GM12878 (cell line): ENCODE results near the gene RARG. TPM values are rescaled to one million over a fixed set of nuclear protein-coding genes. Genes with fewer than 3 reads are reported as not detected.
A peak's percentile ranks its signal among the peaks of the same experiment; 100 is the strongest.

Source experiments
- ATF7 ChIP-seq: fragments of 450-650 bp; IDR thresholded peaks from 2 replicates; pipeline ENCODE4 v1.6.1; 2016; ENCODE audit warnings: low read depth, mild to moderate bottlenecking
- CTCF ChIP-seq, 3 experiments: IDR thresholded peaks in 2 of 3; conservative IDR thresholded peaks in 1 of 3; 2 replicates each; pipeline ENCODE4 v1.5.1; 2011; ENCODE audit warnings: low read depth in 3 of 3, low read length in 3 of 3, mild to moderate bottlenecking in 3 of 3, control low read depth in 2 of 3, moderate library complexity in 2 of 3, inconsistent platforms in 1 of 3, mixed read lengths in 1 of 3; ENCODE audit not compliant: control insufficient read depth in 2 of 3, insufficient read depth in 1 of 3; ENCODE audit errors: extremely low read depth in 1 of 3
- ELK1 ChIP-seq: IDR thresholded peaks from 2 replicates; pipeline ENCODE4 v1.6.1; 2012; ENCODE audit warnings: low read depth, low read length, improper control_type of control experiment
- EP300 ChIP-seq, 2 experiments: fragments of 150-350 bp in 1 of 2; IDR thresholded peaks; 2 replicates each; pipeline ENCODE4 v1.6.1; 2011 to 2012; ENCODE audit warnings: low read depth in 2 of 2, low read length in 2 of 2, borderline replicate concordance in 1 of 2, improper control_type of control experiment in 1 of 2, inconsistent platforms in 1 of 2; ENCODE audit not compliant: control insufficient read depth in 1 of 2
- ESRRA ChIP-seq: IDR thresholded peaks from 2 replicates; pipeline ENCODE4 v1.6.1; 2012; ENCODE audit warnings: mild to moderate bottlenecking, low read length, improper control_type of control experiment
- NFIC ChIP-seq: IDR thresholded peaks from 2 replicates; pipeline ENCODE4 v1.6.1; 2012; ENCODE audit warnings: low read depth, mild to moderate bottlenecking, inconsistent platforms, low read length, moderate library complexity
- NFYA ChIP-seq: IDR thresholded peaks from 2 replicates; pipeline ENCODE4 v1.6.1; 2011; ENCODE audit warnings: low read depth, mild to moderate bottlenecking, low read length, improper control_type of control experiment, borderline replicate concordance
- POLR2AphosphoS5 ChIP-seq: IDR thresholded peaks from 2 replicates; pipeline ENCODE4 v1.6.1; 2011; ENCODE audit warnings: mild to moderate bottlenecking, low read length, inconsistent platforms
- RB1 ChIP-seq: fragments of 450-650 bp; formaldehyde crosslinking; IDR thresholded peaks from 2 replicates; pipeline ENCODE4 v1.6.1; 2017; ENCODE audit warnings: mild to moderate bottlenecking, borderline replicate concordance
- RFX5 ChIP-seq: IDR thresholded peaks from 2 replicates; pipeline ENCODE4 v1.6.1; 2011; ENCODE audit warnings: low read depth, low read length, improper control_type of control experiment
- SMARCA5 ChIP-seq: fragments of 450-650 bp; IDR thresholded peaks from 2 replicates; pipeline ENCODE4 v1.6.1; 2017; ENCODE audit warnings: mild to moderate bottlenecking
- TCF12 ChIP-seq: IDR thresholded peaks from 2 replicates; pipeline ENCODE4 v1.6.1; 2011; ENCODE audit warnings: low read depth, mild to moderate bottlenecking, low read length
- USF1 ChIP-seq: IDR thresholded peaks from 2 replicates; pipeline ENCODE4 v1.6.1; 2011; ENCODE audit warnings: borderline replicate concordance, low read depth, mild to moderate bottlenecking, moderate library complexity, mixed read lengths, low read length; ENCODE audit not compliant: insufficient read depth; ENCODE audit errors: extremely low read length
- ZBTB11 ChIP-seq: fragments of 450-650 bp; formaldehyde crosslinking; IDR thresholded peaks from 2 replicates; pipeline ENCODE4 v1.5.0; 2022; ENCODE audit warnings: mild to moderate bottlenecking, missing genetic modification characterization
- polyA plus RNA-seq, 11 experiments: library from polyadenylated mRNA; depleted of rRNA in 4 of 11; unstranded in 6 of 11; stranded (reverse) in 5 of 11; fragments of >200 nt; fragmentation: Nextera tagmentation in 4 of 11; fragmentation: Illumina TruSeq in 1 of 11; extraction: Ambion mirVana in 4 of 11; extraction: Trizol in 1 of 11; gene quantifications; 1 replicate in 1 of 11; 2 replicates in 10 of 11; pipeline versions ENCODE4 v1.2.1 to v1.2.3, GENCODE V29; 2011 to 2016; ENCODE audit warnings: inconsistent platforms in 2 of 11, missing spikeins in 2 of 11, low read depth in 1 of 11
- total RNA-seq, 4 experiments: library from RNA; depleted of rRNA in 3 of 4; stranded (reverse); fragments of >200 nt in 3 of 4; fragmentation: Illumina TruSeq in 1 of 4; extraction: Trizol in 1 of 4; gene quantifications; 2 replicates each; pipeline versions ENCODE4 v1.2.1 to v1.2.3, GENCODE V29; 2013 to 2021
- TF ChIP-seq, protein P1 (sequence below): IDR thresholded peaks from 2 replicates; pipeline ENCODE4 v1.6.1; 2011; ENCODE audit warnings: mild to moderate bottlenecking, low read depth, low read length, moderate library complexity; ENCODE audit not compliant: insufficient replicate concordance
- TF ChIP-seq, protein P2 (sequence below): fragments of 450-650 bp; formaldehyde crosslinking; IDR thresholded peaks from 2 replicates; pipeline ENCODE4 v1.4.0; 2022; ENCODE audit warnings: mild to moderate bottlenecking, moderate library complexity

Gene RARG
- total and polyA plus RNA-seq, 10 of the 15 experiments (the other 5 are each of a cell fraction or from before 2014, with no cell fraction given) = 0.27 to 8.1 (median 4.1) TPM

- TF ChIP-seq USF1 (no peak), RFX5 (no peak), SMARCA5 (no peak), TCF12 (no peak), ELK1 (no peak), ESRRA (no peak), CTCF (IDR thresholded peaks at IDR 0.05 in 2 of 3, conservative IDR thresholded peaks at IDR 0.05 in 1 of 3; ENCODE audit: control insufficient read depth in 2 of 3, extremely low read depth in 1 of 3, insufficient read depth in 1 of 3, low read depth in 3 of 3, low read length in 3 of 3) (no peak), NFYA (no peak), ATF7 (no peak), ZBTB11 (CRISPR knock-in tag) (no peak), EP300 (IDR thresholded peaks at IDR 0.05; ENCODE audit: borderline replicate concordance in 1 of 2, control insufficient read depth in 1 of 2, low read depth in 2 of 2, low read length in 2 of 2) (no peak), NFIC (no peak), RB1 (no peak), POLR2AphosphoS5 (peak; percentile 16; the same call in 1 of the 2 replicates)
- TF ChIP-seq, protein P1, sequence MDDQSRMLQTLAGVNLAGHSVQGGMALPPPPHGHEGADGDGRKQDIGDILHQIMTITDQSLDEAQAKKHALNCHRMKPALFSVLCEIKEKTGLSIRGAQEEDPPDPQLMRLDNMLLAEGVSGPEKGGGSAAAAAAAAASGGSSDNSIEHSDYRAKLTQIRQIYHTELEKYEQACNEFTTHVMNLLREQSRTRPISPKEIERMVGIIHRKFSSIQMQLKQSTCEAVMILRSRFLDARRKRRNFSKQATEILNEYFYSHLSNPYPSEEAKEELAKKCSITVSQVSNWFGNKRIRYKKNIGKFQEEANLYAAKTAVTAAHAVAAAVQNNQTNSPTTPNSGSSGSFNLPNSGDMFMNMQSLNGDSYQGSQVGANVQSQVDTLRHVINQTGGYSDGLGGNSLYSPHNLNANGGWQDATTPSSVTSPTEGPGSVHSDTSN = no peak
- TF ChIP-seq, protein P2, sequence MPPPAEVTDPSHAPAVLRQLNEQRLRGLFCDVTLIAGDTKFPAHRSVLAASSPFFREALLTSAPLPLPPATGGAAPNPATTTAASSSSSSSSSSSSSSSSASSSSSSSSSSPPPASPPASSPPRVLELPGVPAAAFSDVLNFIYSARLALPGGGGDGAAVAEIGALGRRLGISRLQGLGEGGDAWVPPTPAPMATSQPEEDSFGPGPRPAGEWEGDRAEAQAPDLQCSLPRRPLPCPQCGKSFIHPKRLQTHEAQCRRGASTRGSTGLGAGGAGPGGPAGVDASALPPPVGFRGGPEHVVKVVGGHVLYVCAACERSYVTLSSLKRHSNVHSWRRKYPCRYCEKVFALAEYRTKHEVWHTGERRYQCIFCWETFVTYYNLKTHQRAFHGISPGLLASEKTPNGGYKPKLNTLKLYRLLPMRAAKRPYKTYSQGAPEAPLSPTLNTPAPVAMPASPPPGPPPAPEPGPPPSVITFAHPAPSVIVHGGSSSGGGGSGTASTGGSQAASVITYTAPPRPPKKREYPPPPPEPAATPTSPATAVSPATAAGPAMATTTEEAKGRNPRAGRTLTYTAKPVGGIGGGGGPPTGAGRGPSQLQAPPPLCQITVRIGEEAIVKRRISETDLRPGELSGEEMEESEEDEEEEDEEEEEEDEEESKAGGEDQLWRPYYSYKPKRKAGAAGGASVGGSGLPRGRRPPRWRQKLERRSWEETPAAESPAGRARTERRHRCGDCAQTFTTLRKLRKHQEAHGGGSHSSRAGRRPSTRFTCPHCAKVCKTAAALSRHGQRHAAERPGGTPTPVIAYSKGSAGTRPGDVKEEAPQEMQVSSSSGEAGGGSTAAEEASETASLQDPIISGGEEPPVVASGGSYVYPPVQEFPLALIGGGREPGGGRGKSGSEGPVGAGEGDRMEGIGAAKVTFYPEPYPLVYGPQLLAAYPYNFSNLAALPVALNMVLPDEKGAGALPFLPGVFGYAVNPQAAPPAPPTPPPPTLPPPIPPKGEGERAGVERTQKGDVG (CRISPR knock-in tag) = no peak
Measured at GRCh38 chr12:53219956-53220693, 11.9 kb downstream of the RARG start (continued).
